Stimulated activated CD4-positive, alpha-beta T cell treated with anti-CD3 and anti-CD28 coated beads, Interleukin-12 subunit alpha, Interleukin-12 subunit beta, amount 100 ng/mL, for 48 hours (primary cell): Measurements from ENCODE around the gene RPS23.
"Not testable (repeated sequence)": the region's sequence is repeated elsewhere in the genome, so short reads cannot be mapped to it uniquely, and the experiment has no call there.

Experiments
- DNase-seq, 3 donors: peaks; one replicate each; pipeline ENCODE4 v3.0.0-alpha.2; 2020; ENCODE audit warnings: low read depth in 2 of 3, low spot score in 1 of 3

RPS23 gene

GRCh38 chr5:82290005-82290404 is 11.9 kb upstream of the RPS23 start:
- no peak for DNase-seq

GRCh38 chr5:82287625-82288024 is 9.5 kb upstream of the RPS23 start:
- no peak for DNase-seq

DNA sequence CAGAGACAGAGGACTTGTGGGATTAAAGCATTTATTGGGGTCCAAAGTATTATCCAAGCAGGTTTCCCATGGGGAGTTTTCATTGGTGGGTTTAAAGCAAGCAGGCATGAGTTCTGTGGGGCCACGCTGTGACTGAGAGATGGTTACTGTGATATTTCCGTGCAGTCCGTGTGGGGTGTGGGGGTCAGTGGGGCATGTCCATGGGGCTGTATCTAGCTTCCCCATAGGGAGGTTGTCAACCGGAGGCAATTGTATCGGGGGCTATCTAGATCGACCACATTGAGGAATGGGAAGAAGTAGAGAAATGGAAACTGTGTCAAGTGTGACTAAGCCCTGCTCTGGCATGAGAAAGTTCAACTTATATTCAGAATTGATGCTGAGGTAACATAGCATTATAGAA is 7.1 kb upstream of the RPS23 start:
- DNase-seq = no peak

DNA sequence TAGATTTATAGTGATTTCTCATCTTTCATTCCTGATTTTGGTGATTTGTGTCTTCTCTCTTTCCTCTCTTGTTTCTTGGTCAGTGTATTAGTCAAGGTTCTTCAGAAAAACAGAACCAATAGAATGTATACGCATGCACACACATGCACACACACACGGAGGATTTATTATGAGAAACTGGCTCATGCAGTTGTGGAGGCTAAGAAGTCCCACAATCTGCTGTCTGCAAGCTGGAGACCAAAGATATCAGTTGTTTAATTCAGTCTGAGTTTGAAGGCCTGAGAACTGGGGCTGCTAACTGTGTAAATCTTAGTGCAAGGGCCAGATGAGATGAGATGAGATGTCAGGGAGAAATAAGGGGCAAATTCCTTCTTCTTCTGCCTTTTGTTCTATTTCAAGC is 5.7 kb upstream of the RPS23 start:
- DNase-seq = no peak

- no peak for DNase-seq
Observed at GRCh38 chr5:82278711-82279370, 687 bp upstream of the RPS23 start.

DNA sequence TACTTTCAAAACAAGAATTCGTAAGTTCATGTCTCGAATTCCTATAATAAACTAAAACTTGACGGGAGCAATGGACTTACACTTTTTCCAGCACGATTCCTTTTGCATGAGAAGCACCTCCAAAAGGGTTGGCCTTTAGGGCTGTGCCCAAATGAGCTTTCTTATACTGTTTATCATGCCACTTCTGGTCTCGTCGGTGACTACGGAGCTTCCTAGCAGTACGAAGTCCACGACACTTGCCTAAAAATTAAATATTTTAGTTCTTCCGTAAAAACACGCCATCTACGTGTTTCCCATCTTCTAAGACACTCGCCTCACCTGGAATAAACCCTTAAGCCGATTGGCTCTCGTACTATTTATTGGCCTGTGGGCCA is 554 bp downstream of the RPS23 start:
- no peak for DNase-seq

GRCh38 chr5:82276800-82277612 is 1.1 kb downstream of the RPS23 start:
- DNase-seq = no peak

DNA sequence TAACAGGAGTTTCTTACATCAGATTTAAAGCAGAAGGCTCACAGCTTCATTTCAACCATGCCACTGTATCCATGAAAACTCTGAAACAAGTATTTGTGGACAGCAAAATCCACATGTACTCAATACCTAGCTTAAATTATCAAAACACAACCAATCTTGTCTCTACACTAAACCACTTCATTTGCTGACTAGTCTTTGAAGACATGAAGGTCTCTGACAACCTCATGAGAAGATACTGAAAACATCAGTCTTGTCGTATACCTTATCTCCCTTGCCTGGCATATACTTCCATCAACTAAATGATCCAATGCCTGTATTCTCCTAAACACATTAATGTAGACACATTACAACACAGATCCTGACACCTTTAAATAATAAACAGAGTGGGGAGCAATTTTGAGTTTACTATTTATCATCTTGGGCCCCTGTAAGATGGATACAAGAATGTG is 2.9 kb downstream of the RPS23 start:
- no peak for DNase-seq

GRCh38 chr5:82274343-82275211 is 3.6 kb downstream of the RPS23 start:
- no peak for DNase-seq

DNA sequence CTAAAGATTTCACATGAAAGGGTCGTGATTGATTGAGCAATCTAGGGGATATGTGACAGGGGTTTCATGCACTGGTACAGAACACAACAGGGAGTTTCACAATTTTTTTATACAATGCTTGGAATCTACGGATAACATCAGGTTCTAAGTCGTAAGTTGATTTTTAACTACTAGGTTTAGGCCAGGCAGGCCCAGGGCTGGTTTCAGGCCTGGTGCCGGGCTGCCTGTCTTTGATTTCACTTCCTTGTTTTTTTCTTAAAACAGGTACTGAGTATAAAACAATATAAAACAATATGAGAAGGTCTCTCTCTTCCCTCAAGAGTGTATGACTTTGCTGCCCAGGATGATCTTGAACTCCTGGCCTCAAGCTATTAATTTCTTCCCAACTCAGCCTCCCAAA is 4.7 kb downstream of the RPS23 start:
- not testable (repeated sequence) for DNase-seq

DNA sequence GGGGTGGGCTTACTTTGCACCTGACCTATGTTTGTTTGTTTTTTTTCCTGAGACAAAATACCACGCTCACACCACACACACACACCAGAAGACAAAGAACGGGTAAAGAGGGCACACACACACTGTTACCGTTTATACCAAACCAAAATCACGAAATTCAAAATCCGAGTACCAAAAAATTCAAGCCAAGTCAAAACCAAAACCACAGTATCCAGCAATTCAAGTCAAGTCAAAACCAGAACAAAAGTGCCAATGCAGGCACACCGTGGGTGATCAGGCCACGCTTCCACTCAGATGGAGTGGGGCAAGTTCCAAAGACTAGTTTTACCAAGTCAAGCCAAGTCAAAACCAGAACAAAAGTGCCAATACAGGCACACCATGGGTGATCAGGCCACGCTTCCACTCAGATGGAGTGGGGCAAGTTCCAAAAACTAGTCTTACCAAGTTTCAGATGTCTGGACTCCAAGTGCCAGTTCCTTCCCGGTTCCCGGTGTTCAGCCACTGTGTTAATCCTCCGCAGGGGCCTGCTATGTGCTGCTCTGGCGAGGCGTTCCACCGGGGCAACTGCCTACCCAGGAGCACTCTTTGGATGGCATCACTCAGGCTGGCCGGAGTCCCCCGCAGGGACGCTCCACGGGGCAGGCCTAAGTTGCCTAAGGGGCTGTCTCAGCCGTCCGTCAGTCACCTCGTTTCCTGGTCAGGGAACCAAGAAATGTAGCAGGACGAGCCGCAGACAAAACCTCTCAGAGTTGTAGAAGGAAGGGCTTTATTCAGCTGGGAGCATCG is 5.4 kb downstream of the RPS23 start:
- not testable (repeated sequence) for DNase-seq

GRCh38 chr5:82269363-82269762 is 8.8 kb downstream of the RPS23 start:
- not testable (repeated sequence) for DNase-seq

DNA sequence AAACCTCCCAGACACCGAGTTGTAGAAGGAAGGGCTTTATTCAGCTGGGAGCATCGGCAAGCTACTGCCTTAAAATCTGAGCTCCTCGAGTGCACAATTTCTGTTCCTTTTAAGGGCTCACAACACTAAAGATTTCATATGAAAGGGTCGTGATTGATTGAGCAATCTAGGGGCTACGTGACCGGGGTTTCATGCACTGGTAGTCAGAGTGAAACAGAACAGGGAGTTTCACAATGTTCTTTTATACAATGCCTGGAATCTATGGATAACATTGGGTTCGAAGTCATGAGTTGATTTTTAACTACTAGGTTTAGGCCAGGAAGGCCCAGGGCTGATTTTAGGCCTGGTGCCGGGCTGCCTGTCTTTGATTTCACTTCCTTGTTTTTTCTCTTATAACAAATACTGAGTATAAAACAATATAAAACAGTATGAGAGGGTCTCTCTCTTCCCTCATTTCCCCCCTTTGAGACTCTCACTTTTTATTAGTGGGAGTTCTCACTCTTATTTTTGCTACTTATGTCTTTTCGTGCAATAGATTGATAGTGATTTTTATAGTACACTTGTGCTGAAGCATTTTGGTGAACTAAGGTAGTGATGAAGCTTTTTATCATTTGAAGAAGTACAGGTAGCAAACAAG is 10.7 kb downstream of the RPS23 start:
- not testable (repeated sequence) for DNase-seq

- no peak for DNase-seq
Observed at GRCh38 chr5:82265047-82265446, 13.1 kb downstream of the RPS23 start.

GRCh38 chr5:82259172-82259800 is 18.9 kb downstream of the RPS23 start:
- DNase-seq = no peak

DNA sequence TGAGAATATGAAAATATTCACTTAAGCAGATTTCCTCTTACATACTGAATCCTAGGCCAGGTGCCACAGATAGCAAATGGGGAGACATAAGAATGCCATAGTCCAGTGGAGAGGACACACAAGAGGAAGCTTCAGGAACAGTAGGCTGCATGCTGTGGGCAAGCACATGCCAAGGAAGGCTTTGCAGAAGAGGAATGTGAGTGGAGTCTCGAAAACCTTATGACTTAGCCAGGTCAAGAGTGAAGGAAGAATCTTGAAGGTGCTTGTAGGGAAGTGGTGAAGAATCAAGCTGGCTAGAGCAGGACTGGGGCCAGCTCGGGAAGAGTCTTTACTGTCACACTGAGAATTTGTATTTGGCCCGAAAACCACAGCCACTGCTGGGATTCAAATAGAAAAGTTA is 20.4 kb downstream of the RPS23 start:
- no peak for DNase-seq

GRCh38 chr5:82257247-82257646 is 20.9 kb downstream of the RPS23 start:
- DNase-seq = no peak

- DNase-seq = no peak
Observed at GRCh38 chr5:82255844-82256243, 22.3 kb downstream of the RPS23 start.

DNA sequence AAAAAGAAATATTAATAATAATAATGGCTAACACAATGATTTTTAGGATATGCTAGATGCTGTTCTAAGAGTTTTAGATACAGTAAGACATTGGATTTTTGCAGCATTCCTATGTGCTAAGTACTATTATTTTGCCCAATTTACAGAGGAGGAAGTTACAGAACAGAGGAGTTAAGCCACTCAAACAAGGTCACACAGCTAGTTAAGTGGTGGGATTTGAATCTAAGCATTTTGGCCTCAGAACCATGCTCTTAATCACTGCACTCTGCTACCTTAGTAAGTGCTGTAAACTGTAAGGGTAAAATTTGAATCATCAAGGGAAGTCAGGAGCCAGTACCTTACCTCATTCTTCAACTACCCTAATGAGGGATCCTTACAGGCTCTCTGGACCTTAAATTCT is 25.4 kb downstream of the RPS23 start:
- DNase-seq = no peak

- no peak for DNase-seq
Observed at GRCh38 chr5:82246960-82247574, 31.1 kb downstream of the RPS23 start.
